Ovary (tissue), 3 donors: ENCODE results near the gene SUGCT.

Experiments
- EP300 ChIP-seq: sonication (generic); formaldehyde crosslinking; IDR thresholded peaks from one replicate; pipeline ENCODE4 v1.6.1; 2017; ENCODE audit warnings: antibody characterized with exemption
- TF ChIP-seq, protein P1 (sequence below), 3 donors: fragments of 450-650 bp in 2 of 3; fragments of 200-600 bp in 1 of 3; IDR thresholded peaks; one replicate each; pipeline versions ENCODE4 v1.5.1 to v1.8.0; 2016 to 2022; ENCODE audit warnings: antibody characterized with exemption in 3 of 3, mild to moderate bottlenecking in 1 of 3
- donor health status: DM: no; HTN: no; CAD: no.

DNA sequence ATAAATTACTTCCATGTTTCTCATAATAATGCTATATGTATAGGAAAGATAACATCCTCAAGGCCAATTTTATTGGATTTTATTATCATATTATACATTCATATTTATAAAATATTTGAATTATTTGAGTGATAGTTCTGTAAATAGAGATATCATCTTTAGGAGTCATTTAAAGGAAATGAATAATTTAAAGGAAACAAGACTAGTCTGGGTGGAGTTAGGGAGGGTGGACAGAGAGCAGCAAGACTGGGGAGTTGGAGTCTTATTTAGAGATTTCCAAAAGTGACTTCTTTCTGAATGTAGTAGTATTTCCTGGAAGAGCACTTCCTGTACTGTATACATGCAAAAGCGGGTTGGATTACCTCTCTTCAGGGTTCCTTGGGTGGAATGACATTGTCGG is 342.3 kb downstream of the SUGCT start:
- TF ChIP-seq, protein P1, sequence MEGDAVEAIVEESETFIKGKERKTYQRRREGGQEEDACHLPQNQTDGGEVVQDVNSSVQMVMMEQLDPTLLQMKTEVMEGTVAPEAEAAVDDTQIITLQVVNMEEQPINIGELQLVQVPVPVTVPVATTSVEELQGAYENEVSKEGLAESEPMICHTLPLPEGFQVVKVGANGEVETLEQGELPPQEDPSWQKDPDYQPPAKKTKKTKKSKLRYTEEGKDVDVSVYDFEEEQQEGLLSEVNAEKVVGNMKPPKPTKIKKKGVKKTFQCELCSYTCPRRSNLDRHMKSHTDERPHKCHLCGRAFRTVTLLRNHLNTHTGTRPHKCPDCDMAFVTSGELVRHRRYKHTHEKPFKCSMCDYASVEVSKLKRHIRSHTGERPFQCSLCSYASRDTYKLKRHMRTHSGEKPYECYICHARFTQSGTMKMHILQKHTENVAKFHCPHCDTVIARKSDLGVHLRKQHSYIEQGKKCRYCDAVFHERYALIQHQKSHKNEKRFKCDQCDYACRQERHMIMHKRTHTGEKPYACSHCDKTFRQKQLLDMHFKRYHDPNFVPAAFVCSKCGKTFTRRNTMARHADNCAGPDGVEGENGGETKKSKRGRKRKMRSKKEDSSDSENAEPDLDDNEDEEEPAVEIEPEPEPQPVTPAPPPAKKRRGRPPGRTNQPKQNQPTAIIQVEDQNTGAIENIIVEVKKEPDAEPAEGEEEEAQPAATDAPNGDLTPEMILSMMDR (IDR thresholded peaks at IDR 0.05): no peak
- TF ChIP-seq EP300: no peak
